ENCODE results near the gene TSPAN18.

GRCh38 chr11:44760477-44760872, 33.7 kb downstream of the TSPAN18 start:
- TF ChIP-seq YY1 (IDR thresholded peaks at IDR 0.05; ENCODE audit: low read depth) (no peak), EZH2phosphoT487 (IDR thresholded peaks at IDR 0.05; ENCODE audit: borderline replicate concordance, low read depth) (no peak)
